HG03095 (cell line): ENCODE results near the gene OR2A14.
A peak's percentile ranks its signal among the peaks of the same experiment; 100 is the strongest.
"Not testable (repeated sequence)": the region's sequence is repeated elsewhere in the genome, so short reads cannot be mapped to it uniquely, and the experiment has no call there.

ENCODE experiments used
- ATAC-seq: cut with Tn5 transposase; IDR thresholded peaks from one replicate; pipeline ENCODE4 v1.9.1; 2021; ENCODE audit warnings: moderate library complexity; ENCODE audit not compliant: unreplicated experiment

Gene OR2A14

DNA sequence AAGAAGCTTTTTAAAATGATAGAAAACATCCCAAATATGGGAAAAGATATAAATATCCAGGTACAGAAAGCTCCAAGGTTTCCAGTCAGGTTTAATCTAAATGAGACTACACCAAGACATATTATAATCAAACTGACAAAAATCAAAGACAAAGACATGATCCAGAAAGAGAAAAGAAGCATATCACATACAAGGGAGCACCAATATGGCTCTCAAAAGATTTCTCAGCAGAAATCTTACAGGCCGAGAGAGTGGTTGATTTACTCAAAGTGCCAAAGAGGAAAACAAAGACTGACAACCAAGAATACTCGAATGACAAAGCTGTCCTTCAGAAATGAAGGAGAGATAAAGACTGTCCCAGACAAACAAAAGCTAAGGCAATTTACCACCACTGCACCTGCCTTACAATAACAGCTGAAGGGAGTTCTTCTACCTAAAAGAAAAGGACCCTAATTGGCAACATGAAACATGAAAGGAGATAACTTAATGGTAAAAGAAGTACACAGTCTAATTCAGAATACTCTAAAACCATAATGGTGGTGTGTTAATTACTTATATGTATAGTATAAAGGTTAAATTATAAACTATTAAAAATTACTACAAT lies 25.4 kb downstream of the OR2A14 start:
- no peak for ATAC-seq

DNA sequence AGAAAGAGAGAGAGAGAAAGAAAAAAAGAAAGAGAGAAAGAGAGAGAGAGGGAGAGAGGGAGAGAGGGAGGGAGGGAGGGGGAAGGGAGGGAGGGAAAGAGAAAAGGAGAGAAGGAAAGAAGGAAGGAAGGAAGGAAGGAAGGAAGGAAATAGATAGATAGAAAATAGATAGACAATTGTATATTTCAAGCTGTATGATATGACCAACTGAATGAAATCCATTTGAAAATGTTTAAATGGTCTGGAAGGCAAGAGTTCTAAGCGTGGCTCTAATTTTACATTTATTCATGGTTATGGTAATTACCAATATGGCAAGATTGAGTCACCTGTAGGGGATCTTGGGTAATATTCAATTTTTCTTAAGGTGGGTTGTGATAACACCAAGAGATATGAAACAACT lies 35.9 kb downstream of the OR2A14 start:
- no peak for ATAC-seq

DNA sequence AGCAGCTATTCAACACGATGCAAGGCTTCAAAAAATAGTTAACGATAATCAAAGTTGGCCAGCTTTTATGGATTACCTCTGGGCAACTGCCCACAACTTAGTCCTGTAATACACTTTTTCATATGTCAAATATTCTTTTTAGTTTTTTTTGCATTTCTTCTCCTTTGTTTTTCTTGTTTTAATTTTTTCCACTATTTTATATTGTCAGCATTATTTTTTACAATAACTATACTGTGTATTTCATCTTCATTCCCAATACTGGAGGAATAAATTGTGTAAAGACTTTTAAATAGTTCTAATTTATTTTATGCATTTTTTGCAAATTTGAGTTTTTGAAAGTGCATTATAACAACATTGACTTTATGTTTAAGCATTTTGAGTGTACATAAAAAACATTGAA lies 41.8 kb downstream of the OR2A14 start:
- ATAC-seq = no peak

DNA sequence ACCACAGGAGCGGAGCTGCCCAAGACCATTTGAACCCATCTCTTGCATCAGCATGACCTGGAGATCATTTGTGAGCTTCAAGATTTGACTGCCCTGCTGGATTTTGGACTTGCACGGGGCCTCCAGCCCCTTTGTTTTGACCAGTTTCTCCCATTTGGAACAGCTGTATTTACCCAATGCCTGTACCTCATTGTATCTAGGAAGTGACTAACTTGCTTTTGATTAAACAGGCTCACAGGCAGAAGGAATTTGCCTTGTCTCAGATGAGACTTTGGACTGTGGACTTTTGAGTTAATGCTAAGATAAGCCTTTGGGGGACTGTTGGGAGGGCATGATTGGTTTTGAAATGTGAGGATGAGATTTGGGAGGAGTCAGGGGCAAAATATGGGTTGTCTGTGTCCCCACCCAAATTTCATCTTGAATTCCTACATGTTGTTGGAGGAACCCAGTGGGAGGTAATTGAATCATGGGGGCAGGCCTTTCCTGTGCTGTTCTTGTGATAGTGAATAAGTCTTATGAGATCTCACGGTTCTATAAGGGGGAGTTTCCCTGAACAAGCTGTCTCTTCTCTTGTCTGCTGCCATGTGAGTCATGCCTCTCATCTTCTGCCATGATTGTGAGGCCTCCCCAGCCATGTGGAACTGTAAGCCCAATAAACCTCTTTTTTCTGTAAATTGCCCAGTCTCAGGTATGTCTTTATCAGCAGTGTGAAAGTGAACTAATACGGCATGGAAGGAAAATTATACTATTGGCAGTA lies 48.8 kb downstream of the OR2A14 start:
- not testable (repeated sequence) for ATAC-seq

DNA sequence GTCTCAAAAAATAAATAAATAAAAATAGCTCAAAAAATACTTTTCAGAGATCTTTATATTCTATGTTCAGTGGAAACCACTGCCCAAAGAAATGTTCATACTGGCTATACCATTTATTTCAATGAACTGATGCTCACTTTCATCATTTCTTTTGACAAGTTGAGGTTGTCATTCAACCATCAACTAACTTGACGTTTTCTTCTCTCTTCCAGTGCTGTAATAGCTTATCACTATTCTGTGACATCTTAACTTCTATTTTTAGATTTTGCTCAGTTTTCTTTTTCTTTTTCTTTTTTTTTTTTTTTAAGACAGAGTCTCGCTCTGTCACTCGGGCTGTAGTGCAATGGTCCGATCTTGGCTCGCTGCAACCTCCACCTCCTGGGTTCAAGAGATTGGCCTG lies 51.6 kb downstream of the OR2A14 start:
- ATAC-seq = no peak

DNA sequence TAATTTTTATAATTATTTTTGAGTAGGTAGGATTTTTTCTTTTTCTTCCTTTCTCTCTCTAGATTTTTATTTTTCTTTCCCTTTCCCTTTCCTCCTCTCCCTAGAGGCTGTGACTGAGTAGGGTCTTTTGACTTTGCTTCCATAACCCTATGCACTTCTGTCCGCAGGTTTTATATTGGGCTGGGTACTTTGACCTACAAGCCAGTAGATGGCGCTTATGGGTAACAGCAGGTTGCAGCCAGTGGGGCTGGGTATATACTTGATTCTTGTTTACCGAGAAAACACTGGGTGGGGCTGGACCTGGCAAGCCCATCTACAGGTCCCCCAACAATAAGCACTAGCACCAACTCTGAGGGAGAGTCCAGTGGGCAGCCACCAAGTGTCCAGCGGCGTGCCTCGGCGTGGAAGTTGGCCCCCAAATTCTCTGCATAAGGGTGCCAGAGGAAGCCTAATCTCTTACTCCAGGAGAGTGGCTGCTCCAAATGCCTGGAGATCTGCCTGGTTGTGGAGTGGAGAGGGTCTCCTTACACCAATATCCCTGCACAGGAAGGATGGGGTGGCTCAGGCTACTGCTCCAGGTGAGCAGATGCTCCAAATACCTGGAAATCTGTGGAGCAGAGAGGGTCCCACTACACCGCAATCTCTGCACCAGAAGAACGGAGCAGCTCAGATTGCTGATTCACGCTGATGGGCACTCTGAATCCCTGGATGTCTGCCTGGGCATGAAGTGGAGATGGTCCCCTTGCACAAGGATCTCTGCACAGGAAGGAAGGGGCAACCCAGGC lies 55.6 kb downstream of the OR2A14 start:
- peak; percentile 95 for ATAC-seq

DNA sequence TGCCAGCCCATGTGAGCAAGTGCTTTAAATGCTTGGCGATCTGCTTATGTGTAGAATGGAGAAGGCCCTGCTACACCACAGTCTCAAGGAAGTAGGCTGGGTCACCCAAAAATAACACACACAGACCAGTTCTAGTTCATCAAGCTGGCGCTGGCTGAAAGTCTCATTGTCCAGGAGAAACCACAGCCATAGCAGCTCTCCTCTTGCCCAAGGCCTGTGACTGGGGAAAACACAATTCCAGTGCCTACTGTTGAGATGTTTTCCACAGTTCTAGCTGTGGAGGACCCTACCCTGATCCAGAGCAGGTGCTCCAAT lies 56.1 kb downstream of the OR2A14 start:
- peak; percentile 12 for ATAC-seq
